Mesangial cell (primary cell): ENCODE measurements around the gene P2RX7. TPM values are rescaled to one million over a fixed set of nuclear protein-coding genes. Genes with fewer than 3 reads are reported as not detected.

Source experiments
- total RNA-seq: library from RNA; depleted of rRNA; stranded (reverse); fragments of >200 nt; gene quantifications from 2 replicates; pipeline ENCODE4 v1.2.3, GENCODE V29; 2015

The P2RX7 gene
- 0.13 and 0.16 TPM in 2 replicates for total RNA-seq

GRCh38 chr12:121132601-121133481 is at the start of gene P2RX7:
TSS of gene P2RX7 (plus strand) at chr12:121132876. CDS start at chr12:121132971, 95 bp downstream.

GRCh38 chr12:121209624-121210572 is 77.2 kb downstream of the P2RX7 start, which contains the start of gene P2RX4:
TSS of gene P2RX4 (plus strand) at chr12:121210129. CDS start at chr12:121210165, 36 bp downstream.

Other genes starting within 250 kb of the P2RX7 start
- 16.3 and 26.5 TPM in 2 replicates for gene SPPL3, start 228.5 kb upstream of the P2RX7 start, total RNA-seq
- 0.25 TPM in 1 of 2 replicates, not detected in the other for gene HNF1A, start 154.3 kb upstream of the P2RX7 start, total RNA-seq
- gene C12orf43, start 116.4 kb upstream of the P2RX7 start, total RNA-seq, result 10.9 and 15.0 TPM in 2 replicates
- 0.25 and 0.33 TPM in 2 replicates for gene OASL, start 93.6 kb upstream of the P2RX7 start, total RNA-seq
- gene P2RX4, start 77.3 kb downstream of the P2RX7 start, total RNA-seq, result 31.1 and 34.7 TPM in 2 replicates
- gene CAMKK2, start 163.8 kb downstream of the P2RX7 start, total RNA-seq, result 26.7 and 32.7 TPM in 2 replicates
- 92.2 and 121 TPM in 2 replicates for gene ANAPC5, start 219.5 kb downstream of the P2RX7 start, total RNA-seq